Stimulated activated CD8-positive, alpha-beta memory T cell treated with anti-CD3 and anti-CD28 coated beads, Interleukin-2, amount 100 ng/mL, for 1 hour (primary cell): ENCODE results near the gene UBIAD1.
"Not testable (repeated sequence)": the region's sequence is repeated elsewhere in the genome, so short reads cannot be mapped to it uniquely, and the experiment has no call there.

Source experiments
- DNase-seq, 2 donors: peaks; one replicate each; pipeline ENCODE4 v3.0.0-alpha.2; 2020; ENCODE audit warnings: low read depth in 2 of 2

The UBIAD1 gene

DNA sequence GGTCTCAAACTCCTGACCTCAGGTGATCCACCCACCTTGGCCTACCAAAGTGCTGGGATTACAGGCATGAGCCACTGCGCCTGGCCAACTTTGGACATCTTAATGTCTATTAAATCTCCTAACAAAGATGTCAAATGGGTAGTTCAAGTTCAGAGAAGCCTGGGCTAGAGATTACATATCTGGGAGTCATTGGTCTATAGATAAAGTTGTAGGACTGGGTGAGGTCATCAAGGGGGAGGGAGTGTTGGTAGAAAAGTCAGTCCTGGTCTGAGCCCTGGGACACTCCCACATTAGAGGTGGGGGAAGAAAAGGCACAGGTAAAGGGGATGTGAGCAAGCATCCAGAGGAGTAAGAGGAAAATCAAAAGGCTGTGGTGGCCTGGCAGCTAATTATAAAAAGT, 6.6 kb downstream of the UBIAD1 start:
- DNase-seq = no peak

DNA sequence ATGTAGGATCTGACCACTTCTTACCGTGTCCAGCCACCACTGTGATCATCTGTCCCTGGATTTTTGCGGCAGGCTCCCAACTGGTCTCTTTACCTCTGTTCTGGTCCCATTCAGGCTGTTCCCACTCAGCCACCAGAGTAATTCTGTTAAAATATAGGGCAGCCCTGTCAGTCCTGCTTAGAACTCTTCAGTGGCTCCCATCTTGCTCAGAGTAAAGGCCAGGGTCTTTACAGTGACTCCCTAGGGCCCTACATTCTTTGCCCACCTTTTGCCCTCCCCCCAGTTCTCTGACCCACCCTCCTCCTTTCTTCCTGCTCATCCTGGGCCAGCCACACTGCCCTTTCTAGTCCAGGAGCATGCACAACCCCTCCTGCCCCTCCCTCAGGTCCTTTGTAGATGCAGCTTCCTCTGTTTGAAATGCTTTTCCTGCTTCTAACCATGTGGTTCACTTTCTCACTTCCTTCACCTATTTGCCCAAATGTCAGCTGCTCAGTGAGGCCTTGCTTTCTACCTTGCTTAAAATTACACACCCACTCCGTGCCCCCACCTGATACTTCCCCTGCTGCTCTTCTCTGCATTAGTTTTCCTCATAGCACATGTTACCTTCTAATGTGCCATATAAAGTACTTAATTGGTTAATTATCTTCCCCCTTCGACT, 7.8 kb downstream of the UBIAD1 start:
- no peak for DNase-seq

DNA sequence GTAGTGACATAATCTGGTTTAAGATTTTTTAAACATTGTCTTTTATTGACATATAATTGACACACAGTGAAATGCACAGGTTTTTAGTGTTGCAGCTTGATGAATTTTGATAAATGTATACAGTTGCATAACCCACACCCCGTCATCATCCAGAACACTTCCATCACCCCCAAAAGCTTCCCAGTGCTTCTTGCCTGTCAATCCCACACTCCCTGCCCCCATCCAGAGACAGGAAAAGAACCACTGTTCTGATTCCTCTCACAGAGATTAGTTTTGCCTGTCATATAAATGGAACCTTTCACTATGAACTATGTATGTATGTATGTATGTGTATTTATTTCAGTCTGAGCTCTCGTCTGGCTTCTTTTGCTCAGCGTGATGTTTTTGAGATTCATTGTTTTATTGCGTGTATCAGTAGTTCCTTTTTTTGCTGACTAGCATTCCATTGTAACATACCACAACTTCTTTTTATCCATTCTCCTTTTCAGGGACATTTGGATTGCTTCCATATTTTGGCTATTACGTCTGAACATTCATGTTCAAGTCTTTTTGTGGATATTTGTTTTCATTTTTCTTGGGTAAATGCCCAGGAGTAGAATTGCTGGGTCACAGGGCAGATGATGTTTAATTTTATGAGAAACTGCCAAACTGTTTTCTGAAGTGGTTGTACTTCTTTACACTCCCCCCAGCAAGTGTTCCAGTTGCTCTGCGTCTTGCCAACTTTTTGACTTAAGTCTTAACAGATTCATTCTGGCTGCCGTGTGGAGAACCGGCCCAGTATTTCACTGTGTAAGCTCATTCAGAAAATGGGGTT, 8.7 kb downstream of the UBIAD1 start:
- no peak for DNase-seq

DNA sequence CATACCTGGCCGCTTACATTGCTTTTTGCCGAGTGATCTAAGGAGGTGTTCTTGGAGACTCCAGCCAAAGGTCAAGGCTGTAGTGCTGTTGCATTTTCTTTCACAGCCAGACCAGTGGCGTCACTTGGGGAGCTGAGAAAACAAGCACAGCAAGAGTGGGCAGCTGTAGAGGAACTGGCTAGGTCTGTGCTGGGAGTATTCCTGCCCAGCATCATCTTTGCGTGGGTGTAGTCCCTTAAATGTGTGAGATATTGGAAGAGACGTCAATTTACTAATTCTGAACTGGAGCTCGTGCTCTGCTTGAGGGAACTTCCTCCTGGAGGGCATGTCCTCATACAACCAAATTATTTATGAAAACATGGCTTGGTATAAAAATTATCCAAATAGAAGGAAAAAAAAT, 10.2 kb downstream of the UBIAD1 start:
- DNase-seq = no peak

DNA sequence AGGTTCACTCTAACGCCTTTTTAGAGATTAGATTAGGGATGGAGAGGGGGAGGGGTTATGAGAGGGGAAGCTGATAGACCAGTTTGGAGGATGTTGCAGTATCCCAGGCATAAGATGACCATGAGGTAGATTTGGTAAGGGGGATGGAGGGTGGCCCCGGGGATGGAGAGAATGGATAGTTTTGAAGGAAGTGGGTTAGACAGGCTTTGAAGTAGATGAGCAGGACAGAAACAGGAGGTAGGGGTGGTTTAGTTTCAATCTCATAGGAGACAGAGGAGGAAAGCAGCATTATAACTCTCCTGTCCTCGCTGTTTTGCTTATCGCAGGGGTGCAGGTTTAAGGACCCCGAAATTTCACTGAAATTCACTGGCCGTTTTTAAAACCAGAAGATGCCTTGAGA, 11.8 kb downstream of the UBIAD1 start:
- DNase-seq = no peak

DNA sequence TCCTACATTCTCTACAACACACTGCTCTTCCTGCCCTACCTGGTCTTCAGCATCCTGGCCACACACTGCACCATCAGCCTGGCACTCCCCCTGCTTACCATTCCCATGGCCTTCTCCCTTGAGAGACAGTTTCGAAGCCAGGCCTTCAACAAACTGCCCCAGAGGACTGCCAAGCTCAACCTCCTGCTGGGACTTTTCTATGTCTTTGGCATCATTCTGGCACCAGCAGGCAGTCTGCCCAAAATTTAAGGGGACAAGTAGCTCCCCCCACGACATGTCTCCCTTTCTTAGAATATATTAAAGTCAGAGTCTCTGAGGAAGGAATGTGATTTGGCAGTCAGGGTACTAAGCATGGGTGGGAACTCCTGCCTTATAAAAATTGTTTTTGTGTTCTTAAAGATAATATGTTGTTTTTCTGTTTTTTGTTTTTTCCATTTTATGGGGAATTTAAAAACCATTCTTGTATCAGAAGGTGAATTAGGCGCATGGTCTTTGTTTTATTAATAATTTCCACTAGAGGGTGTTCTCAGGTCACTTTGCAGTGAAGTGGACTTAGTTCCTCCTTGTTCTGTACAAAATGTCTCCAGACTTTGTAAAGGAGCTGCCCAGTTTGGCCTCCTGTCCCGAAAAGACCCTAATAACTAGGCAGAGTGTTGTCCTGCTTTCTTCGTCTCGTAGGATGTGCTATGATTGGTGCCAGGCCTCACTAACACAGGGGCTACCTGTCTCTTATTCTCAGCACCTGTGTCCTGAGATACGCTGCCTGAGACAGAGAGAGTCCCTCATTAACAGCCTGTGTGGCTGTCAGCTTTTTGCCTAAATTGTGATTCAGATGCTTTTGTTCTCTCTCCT, 13.1 kb downstream of the UBIAD1 start:
- no peak for DNase-seq

DNA sequence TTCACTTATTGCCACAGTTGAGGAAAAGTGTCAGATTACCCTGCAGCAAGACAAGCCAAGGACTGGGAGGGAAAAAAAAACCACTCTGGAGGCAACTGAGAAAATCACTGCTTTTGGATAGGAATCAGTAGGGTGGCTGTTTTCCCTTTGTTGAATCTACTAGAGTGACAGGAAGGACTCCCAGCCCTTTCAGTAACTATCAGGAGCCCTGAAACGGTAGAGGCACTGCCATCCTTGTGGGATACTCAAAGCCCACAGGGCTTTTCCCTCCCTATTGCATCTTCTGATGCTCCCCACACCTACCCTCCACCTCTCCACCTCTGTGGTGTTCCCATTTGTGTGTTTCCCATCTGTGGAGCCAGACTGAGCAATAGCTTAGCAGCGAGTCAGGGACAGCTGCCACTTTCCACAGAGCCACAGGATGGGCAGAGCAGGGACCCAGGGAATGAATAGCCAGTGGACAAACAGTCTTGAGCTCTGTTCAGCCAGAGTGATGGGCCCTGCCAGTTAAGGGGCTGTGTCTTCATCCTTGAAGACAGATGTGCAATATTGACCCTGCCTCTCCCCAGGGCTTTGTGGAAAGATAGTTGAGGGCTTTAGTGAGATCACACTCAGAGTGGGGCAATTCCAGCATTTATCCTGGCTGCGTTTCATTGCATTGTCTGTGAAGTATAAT, 13.9 kb downstream of the UBIAD1 start:
- DNase-seq = no peak

DNA sequence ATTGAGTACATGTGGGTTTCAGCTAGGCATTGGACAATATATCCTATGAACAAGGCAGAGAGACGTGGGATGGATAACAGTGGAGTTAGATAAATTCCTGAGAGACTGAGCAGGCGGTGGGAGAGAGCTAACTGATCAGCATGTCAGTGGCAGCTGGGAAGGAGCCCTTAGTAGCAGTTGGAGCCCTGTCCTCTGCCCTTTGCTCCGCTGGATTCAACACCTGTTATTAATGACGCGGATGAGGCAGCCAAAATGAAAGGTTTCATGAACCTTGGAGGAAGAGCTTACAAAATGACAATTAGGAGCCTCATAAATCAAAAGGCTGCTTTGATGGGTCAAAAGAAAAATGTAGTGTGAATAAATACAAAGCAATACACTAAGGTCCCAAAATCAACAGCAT, 16.1 kb downstream of the UBIAD1 start:
- no peak for DNase-seq

DNA sequence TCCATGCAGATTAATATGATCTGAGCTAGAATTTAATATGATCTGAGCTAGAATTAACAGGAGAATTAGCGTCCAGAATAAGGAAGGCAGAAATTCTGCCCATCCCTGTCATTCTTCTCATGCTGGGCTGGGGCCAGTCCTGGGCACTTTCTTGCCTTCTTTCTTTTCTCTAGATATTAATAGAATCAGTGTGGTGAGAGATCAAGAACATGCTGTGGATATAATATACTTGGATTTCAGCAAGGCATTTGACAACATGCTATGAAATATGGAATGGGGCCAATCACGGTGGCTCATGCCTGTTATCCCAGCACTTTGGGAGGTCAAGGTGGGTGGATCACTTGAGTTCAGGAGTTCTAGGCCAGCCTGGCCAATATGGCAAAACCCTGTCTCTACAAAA, 18.1 kb downstream of the UBIAD1 start:
- no peak for DNase-seq

DNA sequence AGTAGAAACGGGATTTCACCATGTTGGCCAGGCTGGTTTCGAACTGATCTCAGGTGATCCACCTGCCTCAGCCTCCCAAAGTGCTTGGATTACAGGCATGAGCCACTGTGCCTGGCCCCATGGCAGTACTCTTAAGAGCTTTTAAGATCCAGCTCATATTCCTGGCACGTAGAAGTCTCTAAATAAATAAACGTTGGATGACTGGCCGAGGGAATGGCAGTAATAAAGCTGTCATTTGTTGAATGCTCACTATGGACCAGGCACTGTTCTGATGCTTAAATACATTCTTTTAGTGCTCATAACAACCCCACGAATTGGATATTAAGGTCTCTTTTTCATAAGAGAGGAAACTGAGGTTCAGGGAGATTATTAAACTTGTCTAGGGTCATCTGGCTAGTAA, 20.9 kb downstream of the UBIAD1 start:
- DNase-seq = no peak

DNA sequence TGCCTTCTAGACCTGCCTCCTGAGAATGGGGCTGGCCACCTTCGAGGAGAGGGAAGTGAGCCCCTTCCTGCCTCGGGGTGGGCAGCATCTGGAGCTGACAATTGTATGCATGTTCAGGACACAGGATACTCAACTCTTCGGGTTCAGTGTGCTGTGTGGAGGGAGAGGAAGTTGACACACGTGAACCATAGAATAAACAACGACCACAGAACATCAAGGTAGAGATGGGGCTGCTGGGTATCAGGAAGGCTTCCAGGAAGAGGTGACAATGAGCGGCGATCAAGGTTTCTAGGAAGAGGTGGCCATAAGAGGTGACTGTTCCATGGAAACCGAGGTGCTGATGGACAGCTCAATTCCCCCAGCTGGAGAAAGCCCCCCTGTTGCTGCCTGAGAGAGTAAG, 22.0 kb downstream of the UBIAD1 start:
- no peak for DNase-seq

DNA sequence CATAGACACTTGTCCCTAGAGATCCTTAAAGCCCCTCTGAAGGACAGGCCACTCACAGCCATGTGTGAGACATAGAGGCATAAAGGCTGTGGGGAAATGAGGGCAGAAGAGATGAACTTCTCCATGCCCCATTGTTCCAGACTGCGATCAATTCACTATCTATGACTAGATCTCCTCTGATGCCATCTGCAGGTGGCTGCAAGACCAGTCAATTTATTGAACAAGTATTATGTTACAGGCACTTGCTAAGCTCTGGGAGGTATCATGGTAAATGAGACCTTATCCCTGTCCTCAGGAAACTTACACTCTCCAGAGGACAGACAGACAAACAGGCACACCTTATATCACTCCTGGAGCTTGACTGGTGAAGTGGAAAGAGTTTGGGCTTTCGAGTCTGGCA, 22.9 kb downstream of the UBIAD1 start:
- DNase-seq = no peak

DNA sequence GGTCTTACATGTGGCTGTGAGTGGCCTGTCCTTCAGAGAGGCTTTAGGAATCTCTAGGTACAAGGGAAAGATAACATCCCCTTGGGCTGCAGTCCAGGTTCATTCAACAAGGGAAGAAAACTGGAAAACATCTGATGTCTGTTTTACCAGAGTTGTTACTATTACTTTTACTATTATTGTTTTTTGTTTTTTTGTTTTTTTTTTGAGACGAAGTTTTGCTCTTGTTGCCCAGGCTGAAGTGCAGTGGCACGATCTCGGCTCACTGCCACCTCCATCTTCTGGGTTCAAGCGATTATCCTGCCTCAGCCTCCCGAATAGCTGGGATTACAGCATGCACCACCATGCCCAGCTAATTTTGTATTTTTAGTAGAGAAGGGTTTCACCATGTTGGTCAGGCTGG, 24.8 kb downstream of the UBIAD1 start:
- not testable (repeated sequence) for DNase-seq

DNA sequence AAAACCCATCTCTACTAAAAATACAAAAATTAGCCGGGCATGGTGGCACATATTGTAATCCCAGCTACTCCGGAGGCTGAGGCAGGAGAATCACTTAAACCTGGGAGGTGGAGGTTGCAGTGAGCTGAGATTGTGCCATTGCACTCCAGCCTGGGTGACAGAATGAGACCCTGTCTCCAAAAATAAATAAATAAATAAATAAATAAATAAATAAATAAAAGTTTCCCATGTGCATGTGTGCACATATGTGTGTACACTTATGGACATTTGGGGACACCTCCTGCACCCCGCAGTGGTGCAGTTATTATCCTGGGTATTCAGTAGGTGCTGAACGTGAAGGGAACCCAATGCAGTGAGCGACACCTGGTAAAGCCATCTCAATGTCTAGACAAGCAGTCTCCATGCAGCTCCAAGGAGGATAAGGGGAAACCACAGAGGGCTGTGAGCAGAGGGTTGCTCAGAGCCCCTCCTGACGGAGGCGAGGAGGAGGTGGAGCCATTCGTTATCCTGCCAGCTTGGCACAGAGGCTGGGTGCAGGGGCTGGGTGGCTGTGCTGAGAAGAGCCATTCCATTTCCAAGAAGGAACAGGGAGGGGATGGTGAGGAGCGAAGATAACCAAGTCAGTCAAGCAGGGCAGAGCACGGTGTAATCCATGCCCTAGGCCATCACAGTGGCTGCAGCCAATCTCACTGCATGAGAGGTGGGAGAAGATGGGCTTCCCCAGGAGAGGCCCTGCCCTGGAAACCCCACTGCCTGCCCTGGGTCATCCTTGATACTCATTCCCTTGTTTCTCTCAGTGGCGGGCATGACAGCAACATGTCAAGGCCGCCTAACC, 25.6 kb downstream of the UBIAD1 start:
- no peak for DNase-seq

DNA sequence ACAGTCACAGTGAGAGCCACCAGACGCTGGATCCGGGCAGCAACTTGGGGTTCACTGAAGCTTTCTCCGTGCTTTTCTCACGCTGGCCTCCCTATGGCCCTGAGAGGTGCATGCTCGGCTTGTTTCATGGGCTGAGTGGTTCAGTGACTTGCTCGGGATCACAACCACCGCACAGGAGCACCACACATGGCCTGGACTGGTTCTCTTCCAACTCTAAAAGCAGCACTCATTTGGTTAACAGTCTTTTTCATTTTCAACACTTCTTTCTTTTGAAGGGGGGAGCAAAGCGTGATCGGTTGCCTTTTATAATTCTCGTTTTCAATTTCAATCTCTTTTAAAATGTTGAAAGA, 26.2 kb downstream of the UBIAD1 start:
- DNase-seq = no peak

DNA sequence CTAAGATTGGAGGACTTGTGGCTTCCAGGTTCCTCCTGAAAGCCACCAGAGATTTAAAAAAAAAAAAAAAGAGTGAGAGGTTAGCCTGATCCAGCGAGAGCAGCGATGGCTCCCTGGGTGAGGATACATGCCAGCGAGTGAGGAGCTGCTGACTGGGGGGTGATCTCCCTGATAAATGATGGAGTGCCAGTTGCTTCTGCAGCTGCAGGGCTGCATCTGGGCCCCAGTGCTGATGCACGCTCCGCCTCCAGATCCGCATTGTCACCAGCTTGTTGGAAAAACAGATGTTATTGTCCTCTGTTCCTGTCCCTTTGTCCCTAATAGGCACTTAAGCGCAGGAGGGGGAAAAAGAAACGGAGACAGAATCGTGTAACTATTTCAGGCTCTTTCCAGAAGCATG, 28.6 kb downstream of the UBIAD1 start:
- DNase-seq = no peak

DNA sequence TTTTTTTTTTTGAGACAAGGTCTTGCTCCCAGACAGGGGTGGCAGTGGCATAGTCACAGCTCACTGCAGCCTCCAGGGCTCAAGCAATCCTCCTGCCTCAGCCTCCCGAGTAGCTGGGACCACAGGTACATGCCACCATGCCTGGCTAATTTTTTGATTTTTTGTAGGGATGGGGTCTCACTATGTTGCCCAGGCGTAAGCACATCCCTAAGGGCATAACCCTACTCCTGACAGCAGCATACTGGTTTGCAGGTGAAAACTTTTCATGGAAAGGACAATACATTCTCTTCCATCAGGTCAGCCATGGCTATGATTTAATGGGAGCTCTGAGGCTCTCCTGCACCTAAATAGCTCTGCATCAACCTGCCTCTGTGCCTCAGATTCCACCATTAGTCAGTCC, 29.4 kb downstream of the UBIAD1 start:
- DNase-seq = no peak

DNA sequence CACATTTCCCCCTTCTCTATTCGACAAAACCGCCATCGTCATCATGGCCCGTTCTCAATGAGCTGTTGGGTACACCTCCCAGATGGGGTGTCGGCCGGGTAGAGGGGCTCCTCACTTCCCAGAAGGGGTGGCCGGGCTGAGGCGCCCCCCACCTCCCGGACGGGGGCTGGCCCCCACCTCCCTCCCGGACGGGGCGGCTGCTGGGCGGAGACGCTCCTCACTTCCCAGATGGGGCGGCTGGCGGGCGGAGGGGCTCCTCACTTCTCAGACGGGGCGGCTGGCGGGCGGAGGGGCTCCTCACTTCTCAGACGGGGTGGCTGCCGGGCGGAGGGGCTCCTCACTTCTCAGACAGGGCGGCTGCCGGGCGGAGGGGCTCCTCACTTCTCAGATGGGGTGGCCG, 32.5 kb downstream of the UBIAD1 start:
- not testable (repeated sequence) for DNase-seq

DNA sequence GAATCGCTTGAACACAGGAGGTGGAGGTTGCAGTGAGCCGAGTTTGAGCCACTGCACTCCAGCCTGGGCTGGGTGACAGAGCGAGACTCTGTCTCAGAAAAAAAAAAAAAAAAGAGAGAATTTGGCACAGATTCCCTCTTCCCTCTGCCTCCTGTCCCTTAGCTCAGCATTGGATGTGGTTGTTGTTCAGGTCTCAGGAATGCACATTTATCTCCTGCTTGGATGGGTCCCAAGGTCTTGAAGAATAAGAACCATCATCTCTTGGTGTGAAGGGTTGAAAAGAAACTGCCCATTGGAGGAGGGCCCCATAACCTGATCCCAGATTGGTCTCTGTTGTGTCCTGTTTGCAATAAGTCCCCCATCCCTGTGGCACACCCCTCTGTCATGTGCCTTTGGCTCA, 34.9 kb downstream of the UBIAD1 start:
- no peak for DNase-seq

DNA sequence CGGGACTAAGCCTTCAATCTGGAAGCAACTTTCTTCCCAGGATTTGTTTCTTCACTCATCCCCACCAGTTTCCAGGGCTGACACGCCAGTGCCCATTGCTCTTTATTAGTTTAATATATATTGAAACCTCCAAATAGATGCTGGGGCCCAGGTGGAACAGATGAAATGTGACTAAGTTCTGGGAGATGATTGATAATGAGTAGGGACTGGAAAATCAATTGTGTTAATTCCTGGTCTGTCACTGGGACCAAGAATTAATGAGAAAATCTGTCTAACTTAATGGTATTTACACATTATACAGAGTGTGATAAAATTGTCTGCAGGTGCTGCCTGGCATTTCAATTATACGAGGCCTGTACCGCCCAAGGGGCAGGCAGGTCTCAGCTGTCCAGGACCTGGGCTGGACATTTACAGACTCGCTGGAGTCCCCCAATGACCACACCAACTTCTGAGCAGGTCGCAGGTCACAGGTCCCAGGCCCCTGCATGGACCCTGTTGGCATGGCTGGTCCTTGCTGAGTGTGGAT, 35.8 kb downstream of the UBIAD1 start:
- no peak for DNase-seq

DNA sequence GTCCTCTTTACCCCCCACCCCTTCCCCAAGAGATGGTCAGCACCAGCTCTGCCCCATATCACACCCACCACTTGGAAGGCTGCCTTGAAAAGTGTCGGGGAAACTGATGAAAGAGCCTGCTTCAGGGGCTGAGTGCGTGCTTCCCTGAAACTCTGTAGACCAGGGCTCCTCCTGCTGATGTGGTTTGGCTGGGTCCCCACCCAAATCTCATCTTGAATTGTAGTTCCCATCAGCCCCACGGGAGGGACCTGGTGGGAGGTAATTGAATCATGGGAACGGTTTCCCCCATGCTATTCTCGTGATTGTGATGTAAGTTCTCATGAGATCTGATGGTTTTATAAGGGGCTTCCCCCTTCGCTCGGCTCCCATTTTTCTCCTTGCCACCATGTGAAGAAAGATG, 36.4 kb downstream of the UBIAD1 start:
- no peak for DNase-seq
